Measurements from ENCODE around the gene FRMD4A.
A peak's percentile ranks its signal among the peaks of the same experiment; 100 is the strongest.

The FRMD4A gene

DNA sequence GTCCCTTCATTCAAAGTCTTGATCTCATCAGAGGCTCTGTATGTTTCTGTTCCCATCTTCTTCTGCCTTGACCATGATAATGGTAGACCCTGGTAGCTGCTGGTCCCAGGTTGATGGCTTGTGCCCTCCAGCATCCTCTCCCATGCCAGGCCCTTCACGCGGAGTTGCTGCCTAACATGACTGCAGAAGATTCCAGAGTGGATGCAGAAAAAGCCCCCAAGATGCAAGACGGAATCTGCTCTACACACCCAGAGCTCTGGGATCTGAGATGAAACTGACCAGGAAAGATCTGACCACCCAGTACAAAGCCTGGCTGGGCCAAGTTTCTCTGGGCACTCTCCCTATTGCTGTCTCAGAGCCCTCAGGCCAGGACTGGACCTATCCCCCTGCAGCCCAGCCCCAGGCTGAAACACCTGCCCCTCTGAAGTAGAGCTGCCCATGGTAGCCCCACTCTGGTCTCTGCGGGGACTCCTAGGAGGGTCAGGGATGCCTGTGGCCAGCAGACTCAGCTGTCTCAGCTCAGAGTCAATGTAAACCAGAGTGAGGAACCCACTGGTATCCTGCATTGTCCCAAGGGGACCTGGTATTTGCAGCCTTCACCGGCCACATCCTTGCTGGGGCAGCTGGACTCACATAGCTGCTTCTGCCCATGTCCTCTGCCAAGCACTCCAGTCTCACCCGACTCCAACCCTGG lies 9.5 kb upstream of the FRMD4A start:
- DNase-seq, result no peak

DNA sequence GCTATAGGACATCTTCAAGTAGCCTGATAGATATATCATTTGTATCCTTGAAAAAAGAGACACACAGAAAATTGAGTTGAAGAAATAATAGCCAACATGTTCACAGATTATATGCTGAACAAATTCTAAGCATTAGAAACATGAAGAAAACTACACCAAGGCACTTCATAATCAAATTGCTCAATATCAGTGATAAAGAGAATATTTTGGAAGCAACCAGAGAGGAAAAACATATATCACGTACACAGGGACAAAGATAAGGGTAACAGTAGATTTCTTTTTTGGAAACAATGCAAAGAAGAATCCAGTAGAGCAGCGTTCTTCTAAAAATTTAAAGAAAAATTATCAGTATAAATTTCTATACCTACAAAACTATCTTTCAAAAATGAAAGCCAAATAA lies 6.0 kb upstream of the FRMD4A start:
- DNase-seq, result no peak

DNA sequence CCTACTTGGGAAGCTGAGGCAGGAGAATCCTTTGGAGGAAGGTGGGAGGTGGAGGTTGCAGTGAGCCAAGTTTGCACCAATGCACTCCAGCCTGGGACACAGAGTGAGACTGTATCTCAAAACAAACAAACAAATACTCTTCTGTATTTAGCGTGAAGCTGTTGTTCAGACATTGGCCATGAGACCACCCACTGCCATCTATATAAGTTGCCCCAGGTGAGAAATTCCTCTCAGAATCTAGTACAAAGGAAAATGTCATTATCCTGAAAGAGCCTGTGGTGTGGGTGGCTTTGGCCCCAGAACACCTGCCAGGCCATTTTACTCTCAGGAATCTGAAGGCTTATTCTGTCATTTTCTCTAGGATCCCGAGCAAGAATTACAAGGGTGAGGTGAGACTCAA lies 4.0 kb upstream of the FRMD4A start:
- no peak for DNase-seq

DNA sequence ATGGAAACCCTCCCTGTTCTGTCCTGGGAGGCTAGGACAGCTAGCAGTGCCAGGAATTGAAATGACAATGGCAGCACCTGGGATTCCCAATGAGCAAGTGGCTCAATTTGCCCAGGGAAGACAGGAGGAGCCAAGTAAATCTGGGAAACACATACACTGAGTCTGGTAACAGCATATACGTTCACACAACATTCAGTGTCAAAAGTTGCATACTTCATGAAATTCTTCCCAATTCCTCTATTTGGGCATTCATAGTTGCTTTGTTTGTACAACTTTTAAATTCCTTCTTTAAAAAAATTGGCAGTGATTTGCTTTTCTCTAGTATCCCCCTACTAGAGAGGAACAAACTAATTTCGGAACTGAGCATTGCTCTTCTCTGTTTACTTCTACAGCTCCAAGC lies 2.9 kb upstream of the FRMD4A start:
- DNase-seq, result no peak

DNA sequence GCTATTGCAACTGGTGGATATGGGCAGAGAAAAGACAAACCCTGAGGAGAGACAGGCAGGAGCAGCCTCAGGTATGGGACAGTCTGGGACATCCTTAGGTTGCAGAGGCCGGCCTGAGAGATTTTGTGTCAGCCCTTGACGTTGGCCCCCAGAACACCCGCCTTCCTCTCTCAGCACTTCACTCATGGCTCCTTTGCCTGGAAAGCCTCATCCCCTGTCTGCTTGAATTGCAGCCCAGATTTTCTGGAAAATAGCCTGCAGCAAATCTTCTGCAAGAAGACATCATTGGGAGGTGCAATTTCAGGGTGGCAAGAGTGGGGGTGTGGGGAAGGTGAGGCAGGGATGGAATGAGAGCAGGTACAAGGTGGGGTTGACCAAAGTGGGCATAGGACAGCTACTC lies 2.2 kb upstream of the FRMD4A start:
- no peak for DNase-seq

DNA sequence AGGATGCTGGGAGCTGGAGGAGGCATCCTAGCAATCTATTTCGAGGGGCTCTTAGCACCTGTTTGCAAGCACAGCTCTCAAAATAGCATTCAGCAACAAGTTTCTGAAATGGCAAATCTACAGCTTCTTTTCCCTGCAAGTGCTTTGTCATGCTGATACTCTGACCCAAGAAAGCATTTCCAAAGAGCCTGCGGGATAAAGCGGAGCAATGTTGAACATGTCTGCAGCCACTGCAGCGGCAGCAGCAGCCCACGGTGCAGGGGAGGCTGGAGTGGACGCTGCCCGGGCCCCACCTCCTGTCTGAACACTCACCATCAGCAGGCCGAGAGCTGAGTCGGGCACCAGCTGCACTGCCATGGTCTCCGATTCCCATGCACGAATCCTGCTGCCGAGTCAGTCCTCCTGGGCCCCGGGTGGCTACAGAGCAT lies 964 bp downstream of the FRMD4A start:
- DNase-seq, result no peak

DNA sequence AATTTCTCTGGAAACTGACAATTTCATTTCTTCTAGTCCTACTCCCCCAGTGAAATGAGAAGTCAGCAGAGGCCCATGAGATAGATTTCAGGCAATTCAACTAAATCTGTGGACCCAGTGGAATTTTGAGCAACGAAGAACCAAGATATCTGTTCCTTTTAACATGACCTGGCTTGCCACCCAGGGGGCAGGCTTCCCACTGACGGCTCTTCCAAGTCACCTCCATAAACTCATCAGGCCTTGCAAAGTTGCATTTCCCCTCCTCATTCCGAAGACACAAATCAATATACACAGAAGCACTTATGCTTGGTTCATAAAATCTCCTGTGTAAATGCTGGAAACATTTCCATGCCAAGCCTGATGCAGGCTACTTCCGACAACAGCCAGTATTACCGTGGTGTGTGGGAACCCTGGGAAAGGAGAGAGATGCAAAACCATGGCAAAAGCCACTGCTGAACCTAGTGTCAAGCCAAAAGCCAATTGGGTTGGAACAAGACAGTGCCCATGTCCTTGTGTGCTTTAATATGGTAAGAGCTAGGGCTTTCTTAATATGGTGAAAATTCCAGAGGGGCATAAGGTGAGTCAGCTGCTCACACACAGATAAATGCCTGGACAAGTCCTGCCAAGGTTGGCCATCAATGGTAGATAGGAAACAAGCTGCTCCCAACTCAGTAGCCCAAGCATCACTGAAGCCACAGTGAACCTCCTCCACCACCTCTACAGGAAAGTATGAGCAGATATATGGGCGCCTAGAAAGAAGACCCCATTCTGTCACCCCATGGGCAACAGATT lies 1.6 kb downstream of the FRMD4A start:
- DNase-seq, result no peak

DNA sequence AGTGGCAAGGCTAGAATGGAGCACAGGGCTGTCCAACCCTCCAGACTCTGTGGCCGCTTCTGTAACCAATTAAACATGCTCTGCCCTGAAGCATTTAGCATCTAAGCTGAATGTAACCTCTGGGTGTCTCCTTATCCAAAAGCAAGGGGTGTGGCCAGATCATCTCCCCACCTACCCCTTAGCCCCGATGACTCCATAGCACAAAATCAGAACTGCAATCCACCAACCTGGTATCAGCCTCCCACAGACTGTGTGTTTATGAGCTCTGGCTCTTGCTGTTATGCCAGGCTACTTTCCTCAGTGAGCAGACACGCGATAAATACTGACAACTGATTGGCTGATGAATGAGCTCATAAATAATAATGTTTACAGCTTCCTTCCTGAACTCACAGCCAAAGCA lies 3.2 kb downstream of the FRMD4A start:
- DNase-seq, result peak in 1 of 2 donors; percentile 20

DNA sequence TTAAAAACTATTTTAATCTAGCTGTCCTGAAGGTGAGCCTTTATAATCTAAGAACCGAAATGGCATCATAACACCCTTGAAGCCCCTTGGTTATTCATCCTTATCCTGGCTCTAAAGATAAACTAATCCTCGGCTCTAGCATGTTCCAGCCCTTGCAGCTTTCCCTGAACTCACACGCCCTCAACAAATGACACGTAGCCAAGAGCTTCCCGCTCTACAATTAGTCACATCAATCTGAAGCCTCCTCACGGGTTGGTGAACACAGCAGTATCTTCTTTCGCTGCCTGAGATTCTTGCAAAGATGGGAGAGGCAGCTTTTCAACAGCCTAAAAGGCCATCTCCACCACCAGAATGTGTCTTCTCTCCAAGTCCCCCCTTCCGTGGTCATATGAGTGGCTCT lies 4.1 kb downstream of the FRMD4A start:
- no peak for DNase-seq

DNA sequence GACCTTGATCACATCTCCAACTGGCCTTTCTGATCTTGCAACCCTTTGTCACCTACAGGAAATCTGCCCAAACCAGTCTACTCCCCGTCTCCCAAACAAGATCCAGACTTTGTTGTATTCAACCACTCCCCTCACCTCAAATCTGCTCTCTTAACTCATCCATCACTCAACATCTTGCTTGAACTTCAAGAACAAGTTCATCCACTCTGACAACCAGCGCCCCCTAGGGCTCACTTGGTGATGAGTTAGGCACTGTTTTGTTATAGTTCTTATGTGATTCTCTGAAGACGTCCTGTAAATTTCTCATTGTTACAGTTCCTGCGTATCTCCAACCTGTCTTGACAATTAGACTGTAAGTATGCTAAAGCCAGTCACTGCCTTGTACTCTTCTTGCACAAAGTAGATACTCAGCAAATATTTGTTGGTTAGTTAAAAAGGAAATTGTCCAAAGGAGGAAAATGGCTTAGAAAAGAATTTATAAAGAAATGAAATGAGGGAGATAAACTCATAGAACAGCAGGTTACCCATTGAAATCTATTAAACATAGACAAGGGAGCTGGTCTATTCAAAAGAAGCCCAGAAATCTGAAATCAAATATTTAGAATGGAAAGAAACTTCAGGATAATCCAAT lies 5.3 kb downstream of the FRMD4A start:
- no peak for DNase-seq

DNA sequence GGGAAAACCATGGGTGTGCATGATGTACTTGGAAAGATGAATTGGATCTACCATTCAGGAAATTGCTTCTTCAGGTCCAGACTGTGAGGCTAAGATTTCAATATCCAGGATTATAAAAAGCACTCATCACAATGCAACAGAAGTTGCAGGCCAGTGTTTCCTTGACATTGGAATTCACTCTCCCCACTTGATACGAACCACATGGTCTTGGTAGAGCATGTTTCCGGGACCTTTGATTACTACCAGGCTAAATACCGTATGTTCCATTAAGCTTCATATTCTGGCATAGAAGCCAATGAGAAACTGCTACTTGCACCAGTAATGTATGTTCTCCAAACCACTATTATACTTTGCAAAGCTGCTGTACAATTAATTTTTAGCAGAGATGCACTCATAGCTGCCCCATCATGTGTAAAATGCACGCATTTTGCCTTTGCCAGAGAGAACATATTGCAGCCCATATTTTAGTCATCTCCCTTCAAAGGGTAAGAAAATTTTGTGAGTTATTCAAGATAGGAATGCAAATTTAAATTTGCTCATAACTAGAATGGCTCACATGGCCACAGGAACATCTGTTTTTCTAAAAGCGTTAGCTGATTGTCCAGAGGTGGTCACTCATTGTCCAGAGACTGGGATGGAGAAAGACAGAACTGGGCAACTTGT lies 8.1 kb downstream of the FRMD4A start:
- no peak for DNase-seq

DNA sequence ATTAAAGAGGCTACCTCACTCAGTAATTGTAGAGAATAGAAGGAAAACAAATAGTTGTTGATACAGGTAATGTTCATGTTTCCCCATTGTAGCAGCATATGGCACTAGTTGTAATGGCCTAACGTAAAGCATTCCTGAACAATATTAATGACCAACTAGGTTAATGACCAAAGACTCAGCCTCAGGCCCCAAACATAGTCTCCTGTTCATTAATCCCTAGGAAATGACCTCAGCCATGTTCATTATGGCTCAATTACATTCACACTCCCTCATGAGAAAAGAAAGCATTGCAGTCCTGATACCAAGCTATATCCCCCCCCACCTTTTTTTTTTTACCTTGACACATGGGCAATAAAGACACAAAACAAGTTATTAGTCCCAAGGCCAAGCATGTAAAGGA lies 12.7 kb downstream of the FRMD4A start:
- no peak for DNase-seq

DNA sequence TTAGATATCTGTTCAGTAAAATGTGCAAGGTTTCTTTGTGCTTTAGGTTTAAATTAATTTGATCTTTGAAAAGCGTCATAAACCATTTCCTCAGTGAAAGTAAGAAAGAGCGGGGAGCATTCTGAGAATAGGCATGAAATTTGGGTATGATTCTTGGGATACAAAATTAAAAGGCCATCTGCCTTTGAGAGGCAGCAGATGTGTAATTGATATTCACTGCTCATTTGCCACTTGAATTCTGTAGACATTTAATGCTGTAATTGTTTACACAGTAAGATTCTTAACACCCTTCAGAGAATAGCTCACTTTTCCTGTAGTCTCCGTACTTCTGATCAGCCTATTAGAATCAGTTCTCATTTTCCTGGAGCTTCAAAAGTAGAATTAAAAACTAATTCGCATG lies 18.7 kb downstream of the FRMD4A start:
- no peak for DNase-seq

DNA sequence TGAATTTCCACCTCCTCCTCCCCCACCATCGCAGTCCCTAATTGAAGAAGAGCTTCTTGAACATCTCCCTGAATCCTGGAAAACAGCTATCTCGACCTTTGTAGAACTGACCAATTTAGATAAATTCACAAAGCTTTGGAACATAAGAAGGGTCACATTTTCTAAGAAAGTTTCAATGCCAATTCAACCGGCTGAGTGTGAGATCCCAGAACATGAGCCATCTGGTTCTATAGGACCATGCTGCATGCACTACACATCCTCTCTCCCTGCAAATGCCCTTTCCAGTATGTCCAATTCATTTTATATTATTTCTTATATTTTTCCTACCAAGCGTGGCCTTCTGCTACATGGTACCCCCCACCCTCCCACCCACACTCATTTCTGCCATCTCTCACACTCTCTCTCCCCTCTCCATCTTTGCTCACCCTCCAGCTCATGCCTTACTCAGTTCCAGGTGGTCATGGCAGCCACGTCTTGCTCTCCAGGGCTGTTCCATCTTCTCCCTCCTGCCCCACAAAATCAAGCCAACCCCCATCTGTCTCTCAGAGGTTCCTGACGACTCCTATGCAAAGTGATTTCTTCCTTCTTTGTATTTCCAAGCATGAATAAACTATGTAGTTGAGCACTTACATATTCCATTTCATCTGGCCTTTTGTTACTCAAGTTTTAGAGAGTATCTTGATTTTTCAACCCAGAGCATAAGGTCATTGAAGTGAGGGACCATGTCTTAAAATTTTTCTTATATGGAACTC lies 19.3 kb downstream of the FRMD4A start:
- DNase-seq, result no peak

DNA sequence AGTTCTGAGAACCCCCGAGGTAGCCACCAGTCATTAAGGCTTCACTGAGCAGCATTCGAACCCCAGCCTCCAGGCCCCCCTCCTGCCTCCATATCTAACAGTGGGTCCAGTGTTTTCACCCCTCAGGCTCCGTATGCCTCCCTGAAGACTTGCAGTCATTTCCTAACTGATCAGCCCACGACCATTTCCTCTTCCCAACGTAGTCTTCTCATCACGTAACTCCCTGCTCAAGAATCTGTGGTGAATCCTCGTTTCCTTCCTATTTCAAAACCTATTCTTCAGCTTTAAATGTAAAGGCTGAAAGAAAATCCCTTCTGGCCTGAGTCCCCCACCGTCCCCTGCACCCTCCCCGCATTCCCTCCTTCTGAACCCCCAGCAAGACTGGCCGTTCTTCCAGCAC lies 21.1 kb downstream of the FRMD4A start:
- no peak for DNase-seq

DNA sequence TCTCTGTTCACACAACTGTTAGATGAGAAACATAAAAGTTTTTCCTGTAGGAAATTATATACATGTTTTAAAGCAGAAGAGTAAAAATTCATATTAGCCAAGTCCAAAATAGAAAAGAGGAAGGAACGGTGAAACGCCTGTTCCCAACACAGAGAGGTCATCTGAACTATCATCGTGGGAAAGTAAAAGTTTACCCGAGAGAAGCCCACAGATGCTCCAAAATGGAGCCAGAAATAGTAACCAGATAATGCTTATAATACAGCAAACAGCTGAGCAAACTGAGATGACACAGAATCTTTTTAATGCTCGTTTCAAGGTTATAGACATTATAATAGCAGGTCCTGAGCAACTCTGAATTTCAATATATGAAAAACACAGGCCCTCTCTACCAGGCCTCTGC lies 24.5 kb downstream of the FRMD4A start:
- no peak for DNase-seq

DNA sequence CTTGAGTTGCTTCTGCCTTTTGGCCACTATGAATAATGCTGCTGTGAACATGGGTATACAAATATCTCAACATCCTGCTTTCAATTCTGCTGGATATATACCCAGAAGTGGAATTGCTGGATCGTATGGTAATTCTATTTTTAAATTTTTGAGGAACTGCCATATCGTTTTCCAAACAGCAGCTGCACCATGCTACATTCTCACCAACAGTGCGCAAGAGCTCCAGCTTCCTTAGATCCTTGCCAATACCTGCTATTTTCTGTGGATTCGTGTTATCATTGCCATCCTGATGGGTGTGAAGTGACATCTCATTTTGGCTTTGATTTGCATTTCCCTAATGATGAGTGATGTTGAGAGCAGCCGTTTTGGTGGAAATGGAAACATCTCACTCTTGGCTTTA lies 26.7 kb downstream of the FRMD4A start:
- DNase-seq, result peak in 1 of 2 donors; percentile 44

DNA sequence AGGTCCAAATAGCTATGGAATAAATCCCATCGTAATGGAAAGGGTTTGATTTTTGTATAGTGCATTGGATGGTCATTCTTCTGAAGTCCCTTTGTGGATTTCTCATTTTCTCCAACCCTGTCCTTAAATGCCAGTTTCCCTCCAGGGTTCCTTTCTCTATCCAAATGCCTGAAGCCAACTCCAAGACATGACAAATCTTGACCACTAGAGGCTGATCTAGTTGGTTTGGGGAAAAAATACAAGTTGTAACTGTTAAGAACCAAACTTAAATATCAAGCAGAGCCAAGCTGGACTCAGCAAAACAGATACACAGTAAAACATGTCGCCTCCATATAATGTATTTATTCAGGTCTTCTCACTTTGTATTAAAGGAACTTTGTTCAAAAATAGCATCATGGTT lies 28.7 kb downstream of the FRMD4A start:
- no peak for DNase-seq

DNA sequence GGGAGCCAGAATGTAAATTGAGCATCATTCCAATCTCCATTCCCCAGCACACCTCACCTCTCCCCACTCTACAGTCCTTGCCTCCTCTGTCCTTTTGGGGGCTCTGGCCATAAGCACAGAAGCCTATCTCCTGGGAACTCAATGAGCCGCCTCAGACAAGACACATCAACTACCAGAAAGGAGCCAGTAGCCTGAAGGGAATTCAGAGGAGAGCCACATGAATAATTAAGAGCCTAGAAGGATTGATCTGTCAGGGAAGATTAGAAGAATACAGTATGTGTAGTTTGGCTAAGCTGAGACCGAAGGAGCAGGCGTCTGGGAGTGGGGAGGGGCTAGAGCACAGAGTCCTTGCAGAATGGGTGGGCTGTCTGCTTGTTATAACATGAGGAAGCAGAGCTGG lies 31.2 kb downstream of the FRMD4A start:
- DNase-seq, result no peak

DNA sequence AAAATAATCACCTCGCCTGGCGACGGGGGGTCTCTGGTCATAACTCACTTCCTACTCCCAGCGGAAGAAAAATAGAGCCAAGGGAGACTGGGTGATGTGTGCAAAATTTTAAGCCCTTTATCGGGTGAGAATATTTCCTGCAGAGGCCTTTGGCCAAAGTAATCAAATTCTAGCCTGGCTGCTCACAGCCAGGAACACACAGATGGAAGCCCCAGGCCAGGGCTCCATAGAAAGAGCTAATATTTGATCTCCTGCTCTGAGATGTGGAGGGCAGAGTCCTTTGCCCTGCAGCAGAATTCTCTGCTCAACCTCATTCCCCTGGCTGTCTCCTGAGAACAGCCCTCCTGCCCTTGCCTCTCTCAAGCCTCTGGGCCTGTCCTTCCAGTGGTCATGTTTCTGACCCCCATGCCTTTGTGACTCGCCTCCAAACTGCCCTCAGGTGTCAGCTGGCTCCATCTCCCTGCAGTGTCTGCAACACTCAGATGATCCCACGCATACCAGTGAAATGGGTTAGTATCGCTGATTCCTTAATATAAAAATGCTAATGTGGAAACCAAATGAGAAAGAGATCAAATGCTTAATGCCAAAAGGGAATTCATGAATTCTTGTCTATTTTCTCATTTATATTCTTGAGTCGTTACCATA lies 34.5 kb downstream of the FRMD4A start:
- DNase-seq, result no peak

DNA sequence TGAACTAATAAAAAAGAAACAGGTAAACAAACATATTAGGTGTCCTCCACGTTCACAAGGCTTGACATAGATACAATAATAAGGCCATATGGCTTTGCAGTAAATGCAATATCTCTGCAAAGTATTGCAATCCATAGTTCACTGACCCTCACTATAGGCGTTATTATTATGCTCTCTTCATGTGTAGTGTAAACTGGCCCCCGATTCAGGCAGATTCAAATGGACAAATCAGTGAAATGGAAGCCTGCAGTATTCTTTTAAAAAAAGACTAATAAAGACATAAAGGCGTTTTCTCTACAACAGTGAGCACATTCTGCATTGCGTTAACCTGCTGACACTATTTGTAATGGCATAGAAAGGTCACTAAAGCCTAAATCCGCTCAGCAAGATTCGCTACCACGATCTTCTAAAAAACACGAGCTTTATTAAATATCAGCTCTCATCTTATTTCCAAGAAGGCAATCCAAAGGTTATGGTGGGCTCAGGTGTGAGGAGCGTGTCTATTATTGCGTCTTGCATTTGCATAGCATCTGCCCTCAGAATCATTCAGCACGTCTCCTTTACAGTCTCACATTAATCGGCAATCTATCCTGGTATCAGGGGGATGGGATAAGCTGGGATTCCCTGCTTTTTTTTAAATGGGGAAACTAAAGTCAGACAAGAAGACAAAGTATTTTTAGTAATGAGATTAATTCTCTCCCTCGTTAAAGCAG lies 36.2 kb downstream of the FRMD4A start:
- DNase-seq, result no peak

DNA sequence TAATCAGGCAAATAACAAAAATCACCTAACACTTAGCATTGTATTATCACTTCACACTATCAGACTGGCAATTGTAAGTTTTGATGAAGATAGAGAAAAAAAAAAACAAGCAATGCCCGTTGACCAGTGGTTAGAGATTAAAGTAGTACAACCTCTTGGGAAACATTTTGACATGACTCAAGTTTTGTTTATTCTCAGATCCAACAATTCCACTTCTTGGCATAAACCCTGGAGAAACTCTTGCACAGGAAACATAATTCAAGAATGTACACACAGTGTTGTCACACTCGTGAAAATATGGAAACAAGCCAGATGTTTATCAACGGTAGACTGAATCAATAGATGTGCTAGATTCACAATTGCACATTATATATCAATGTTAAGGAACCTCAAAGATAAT lies 37.2 kb downstream of the FRMD4A start:
- no peak for DNase-seq
